ENCODE measurements around the gene PTPRK. TPM values are rescaled to one million over a fixed set of nuclear protein-coding genes. Genes with fewer than 3 reads are reported as not detected.

PTPRK gene
- total and polyA plus RNA-seq, 2 of the 13 experiments (the other 11 are each of a cell fraction or from before 2014, with no cell fraction given): 43.6 to 98.3 TPM

- TF ChIP-seq AKNA (CRISPR knock-in tag; IDR thresholded peaks at IDR 0.05; ENCODE audit: borderline replicate concordance): 0 out of 2 replicates have a peak, but pooled peaks have one; percentile 41
- TF ChIP-seq ZFP36L1 (CRISPR knock-in tag; IDR thresholded peaks at IDR 0.05): no peak
- no peak for TF ChIP-seq ZBTB4 (CRISPR knock-in tag; IDR thresholded peaks at IDR 0.05; ENCODE audit: borderline replicate concordance)
- TF ChIP-seq FOXK1 (CRISPR knock-in tag; IDR thresholded peaks at IDR 0.05; ENCODE audit: borderline replicate concordance, low read depth): peak; percentile 19; the same call in 1 of the 2 replicates
- TF ChIP-seq TEF (CRISPR knock-in tag; IDR thresholded peaks at IDR 0.05): peak; percentile 73; the same call in 1 of the 2 replicates
- TF ChIP-seq SIX4 (CRISPR knock-in tag; IDR thresholded peaks at IDR 0.05): no peak
- no peak for TF ChIP-seq PRMT3 (CRISPR knock-in tag; IDR thresholded peaks at IDR 0.05; ENCODE audit: borderline replicate concordance, low read depth)
- no peak; the same call in 1 of the 2 replicates for TF ChIP-seq ZNF850 (CRISPR knock-in tag; conservative IDR thresholded peaks at IDR 0.05)
- TF ChIP-seq ZNF335 (CRISPR knock-in tag; IDR thresholded peaks at IDR 0.05): no peak
- TF ChIP-seq ISL2 (CRISPR knock-in tag; IDR thresholded peaks at IDR 0.05): 0 out of 2 replicates have a peak, but pooled peaks have one; percentile 46
- no peak; the same call in 1 of the 2 replicates for TF ChIP-seq CBFB (CRISPR knock-in tag; IDR thresholded peaks at IDR 0.05)
- peak; percentile 57; the same call in 1 of the 2 replicates for TF ChIP-seq ZNF605 (CRISPR knock-in tag; IDR thresholded peaks at IDR 0.05)
These were observed 1.1 kb downstream of the PTPRK start (continued) for GRCh38 chr6:128519132-128519930.

Data from HepG2 (cell line).